ENCODE results near the gene ZNF221. TPM values are rescaled to one million over a fixed set of nuclear protein-coding genes. Genes with fewer than 3 reads are reported as not detected.

Gene ZNF221
- total RNA-seq, 4 donors from 2014 or later: 5.9 to 17.2 (median 9.9) TPM

- intact Hi-C loops (cut with DNase I): loop anchor here (10.0 kb wide), 1 partner anchor 58 kb away; no protein-coding TSS in a partner anchor
- H3K27me3 ChIP-seq: no peaks in the 10 kb centered on the region
- no peaks in the 10 kb centered on the region for H3K4me1 ChIP-seq
- 96 to 99% methylated on average over 2 of the region's 2 CpGs for WGBS, 2 donors
- no peak for TF ChIP-seq POLR2A (IDR thresholded peaks at IDR 0.05)
- no peak for TF ChIP-seq CTCF (IDR thresholded peaks at IDR 0.05)
- H3K36me3 ChIP-seq: no peaks in the 10 kb centered on the region
- no peaks in the 10 kb centered on the region for H3K9me3 ChIP-seq
- no peak overlapping the region for H3K27ac ChIP-seq
- no peak overlapping the region for H3K4me3 ChIP-seq (replicated peaks in 1 of 3)
- no peak for DNase-seq
Measured at GRCh38 chr19:43906774-43907173, 44.3 kb upstream of the ZNF221 start.

GRCh38 chr19:43908659-43909058 is 42.4 kb upstream of the ZNF221 start:
- no peak overlapping the region for H3K4me3 ChIP-seq (replicated peaks in 1 of 3)
- H3K4me1 ChIP-seq: no peaks in the 10 kb centered on the region
- intact Hi-C loops (cut with DNase I): loop anchor here (10.0 kb wide), 1 partner anchor 56 kb away; no protein-coding TSS in a partner anchor
- no peak for DNase-seq
- no peak for TF ChIP-seq CTCF (IDR thresholded peaks at IDR 0.05)
- TF ChIP-seq POLR2A (IDR thresholded peaks at IDR 0.05): no peak
- H3K27ac ChIP-seq: no peak overlapping the region
- H3K9me3 ChIP-seq: no peaks in the 10 kb centered on the region
- peaks cover 2 to 3% of the 10 kb centered on the region in 2 donors for H3K36me3 ChIP-seq
- no peaks in the 10 kb centered on the region for H3K27me3 ChIP-seq
- 95% methylated on average over 1 of the region's 1 CpG for whole genome bisulfite sequencing, 2 donors

GRCh38 chr19:43910884-43911283 is 40.1 kb upstream of the ZNF221 start:
- H3K4me1 ChIP-seq: no peaks in the 10 kb centered on the region
- TF ChIP-seq CTCF (IDR thresholded peaks at IDR 0.05): no peak
- no peak for TF ChIP-seq POLR2A (IDR thresholded peaks at IDR 0.05)
- no peak for DNase-seq
- no peak overlapping the region for H3K4me3 ChIP-seq (replicated peaks in 1 of 3)
- no peaks in the 10 kb centered on the region for H3K9me3 ChIP-seq
- no peak overlapping the region for H3K27ac ChIP-seq
- peaks cover 25% of the 10 kb centered on the region in 2 donors for H3K36me3 ChIP-seq
- intact Hi-C loops (cut with DNase I): no loop called here
- no peaks in the 10 kb centered on the region for H3K27me3 ChIP-seq

GRCh38 chr19:43913383-43913782 is 37.6 kb upstream of the ZNF221 start:
- H3K4me3 ChIP-seq (replicated peaks in 1 of 3): no peak overlapping the region
- WGBS, 2 donors: 97 to 99% methylated on average over 7 of the region's 7 CpGs

GRCh38 chr19:43914051-43914450 is 37.0 kb upstream of the ZNF221 start:
- no peak for TF ChIP-seq POLR2A (IDR thresholded peaks at IDR 0.05)
- TF ChIP-seq CTCF (IDR thresholded peaks at IDR 0.05): no peak
- Histone ChIP-seq H3K9me3 (no peaks in the 10 kb centered on the region), H3K4me1 (no peaks in the 10 kb centered on the region), H3K27ac (no peak overlapping the region), H3K27me3 (no peaks in the 10 kb centered on the region), H3K36me3 (peaks cover 56 to 57% of the 10 kb centered on the region in 2 donors), H3K4me3 (replicated peaks in 1 of 3) (no peak overlapping the region)
- no peak for DNase-seq
- WGBS, 2 donors: 80 to 100% methylated on average over 3 of the region's 3 CpGs
- intact Hi-C loops (cut with DNase I): no loop called here

More at GRCh38 chr19:43913383-43913782, 37.6 kb upstream of the ZNF221 start:
- Histone ChIP-seq H3K4me1 (no peaks in the 10 kb centered on the region), H3K27ac (no peak overlapping the region), H3K9me3 (no peaks in the 10 kb centered on the region), H3K36me3 (peaks cover 50% of the 10 kb centered on the region in 2 donors), H3K27me3 (no peaks in the 10 kb centered on the region)
- DNase-seq: no peak
- intact Hi-C loops (cut with DNase I): no loop called here
- TF ChIP-seq CTCF (IDR thresholded peaks at IDR 0.05) (no peak), POLR2A (IDR thresholded peaks at IDR 0.05) (no peak)

All from thyroid gland (tissue), 4 donors.